Stimulated activated CD8-positive, alpha-beta memory T cell treated with anti-CD3 and anti-CD28 coated beads, Interleukin-2, amount 100 ng/mL, for 1 hour (primary cell): ENCODE data around the gene CALCA.

Source experiments
- DNase-seq, 2 donors: peaks; one replicate each; pipeline ENCODE4 v3.0.0-alpha.2; 2020; ENCODE audit warnings: low read depth in 2 of 2

CALCA gene

GRCh38 chr11:14949437-14950147, 22.6 kb downstream of the CALCA start:
- no peak for DNase-seq

- no peak for DNase-seq
Observed at GRCh38 chr11:14942745-14943144, 29.4 kb downstream of the CALCA start.

- no peak for DNase-seq
Observed at GRCh38 chr11:14938936-14939335, 33.2 kb downstream of the CALCA start.

- DNase-seq = no peak
Observed at GRCh38 chr11:14934641-14935351, 37.4 kb downstream of the CALCA start.

GRCh38 chr11:14932447-14932846, 39.7 kb downstream of the CALCA start:
- DNase-seq = no peak

- no peak for DNase-seq
Observed at GRCh38 chr11:14930369-14930768, 41.8 kb downstream of the CALCA start.

- DNase-seq = no peak
Observed at GRCh38 chr11:14927146-14927545, 45.0 kb downstream of the CALCA start.

GRCh38 chr11:14924318-14924717, 47.8 kb downstream of the CALCA start:
- DNase-seq = no peak
